Measurements from ENCODE around the gene ACOT2.

Gene ACOT2

GRCh38 chr14:73616831-73617230 lies 47.8 kb downstream of the ACOT2 start:
- FAIRE-seq, result no peak

- FAIRE-seq, result no peak
These were observed 50.5 kb downstream of the ACOT2 start for GRCh38 chr14:73619524-73619923.

GRCh38 chr14:73620268-73620667 lies 51.3 kb downstream of the ACOT2 start:
- no peak for FAIRE-seq

GRCh38 chr14:73623504-73624054 lies 54.6 kb downstream of the ACOT2 start:
- no peak for FAIRE-seq

All from A204.1 (cell line).